Measurements from ENCODE around the gene MBNL1. TPM values are rescaled to one million over a fixed set of nuclear protein-coding genes. Genes with fewer than 3 reads are reported as not detected.

Gene MBNL1
- total and polyA plus RNA-seq, 2 donors (not counting 3 experiments of a cell fraction or from before 2014, with no cell fraction given) = 179 to 362 TPM

GRCh38 chr3:152278756-152279427 is 10.2 kb downstream of the MBNL1 start:
- Histone ChIP-seq H3K4me2 (ENCODE audit: insufficient read depth, low read length) (peak overlapping the region; percentile 61), H2AFZ (ENCODE audit: low read depth, low read length) (no peak overlapping the region), H3K9me1 (replicated peaks; ENCODE audit: control insufficient read depth, extremely low read depth, insufficient read depth, low read length) (no peaks in the 10 kb centered on the region), H3K9me3 (replicated peaks; ENCODE audit: control insufficient read depth, insufficient read depth, low read length) (no peaks in the 10 kb centered on the region), H3K4me1 (ENCODE audit: control insufficient read depth, extremely low read depth, insufficient read depth, low read length) (peaks cover 80% of the 10 kb centered on the region), H3K79me2 (ENCODE audit: control insufficient read depth, insufficient read depth, low read length) (peaks cover 100% of the 10 kb centered on the region), H3K9ac (replicated peaks; ENCODE audit: extremely low read depth, insufficient read depth, low read length) (no peak overlapping the region), H3K4me3 (replicated peaks in 1 of 3; ENCODE audit: insufficient read depth in 1 of 3, low read depth in 1 of 3, low read length in 3 of 3) (no peak overlapping the region), H3K36me3 (ENCODE audit: control insufficient read depth in 2 of 2, extremely low read depth in 1 of 2, insufficient read depth in 2 of 2, low read length in 2 of 2) (peaks cover 0 to 3% of the 10 kb centered on the region in 2 experiments), H4K20me1 (replicated peaks; ENCODE audit: control insufficient read depth, extremely low read depth, insufficient read depth, low read length) (peaks cover 45% of the 10 kb centered on the region), H3K27ac (ENCODE audit: insufficient read depth, low read depth, low read length) (no peak overlapping the region), H3K27me3 (ENCODE audit: control insufficient read depth in 2 of 2, insufficient read depth in 2 of 2, low read length in 2 of 2) (no peaks in the 10 kb centered on the region)
- FAIRE-seq (no peak), DNase-seq (ENCODE audit: low read depth, low spot score) (no peak)
- POLR2A ChIA-PET = interaction anchor here (0.8 kb wide), 1 partner anchor 39 kb away, joined by 3 read pairs; no protein-coding TSS in a partner anchor
- intact Hi-C loops (cut with micrococcal nuclease) = no loop called here
- CTCF ChIA-PET = interaction anchor here (1.0 to 1.5 kb wide), 2 partner anchors 18 to 27 kb away, joined by 4 to 6 read pairs; no protein-coding TSS in a partner anchor
- dilution Hi-C loops (cut with MboI; ENCODE audit: extremely low pct_ligation_motif_present, low sequenced_read_pairs) = no loop called here
- no TSS peak for BruUV-seq (replicated peaks)
- TF ChIP-seq POLR2AphosphoS5 (IDR thresholded peaks at IDR 0.05; ENCODE audit: insufficient read depth, low read depth, low read length) (no peak), FOS (IDR thresholded peaks at IDR 0.05; ENCODE audit: borderline replicate concordance, insufficient read depth, low read length) (no peak), GATA2 (IDR thresholded peaks at IDR 0.05; ENCODE audit: insufficient read depth, insufficient read length, low read depth, low read length) (no peak), CTCF (IDR thresholded peaks at IDR 0.05; ENCODE audit: extremely low read depth in 1 of 2, insufficient read depth in 1 of 2, low read depth in 1 of 2, low read length in 2 of 2) (no peak), POLR2A (IDR thresholded peaks at IDR 0.05; ENCODE audit: low read depth, low read length) (no peak), EZH2 (IDR thresholded peaks at IDR 0.05; ENCODE audit: borderline replicate concordance, low read depth, low read length, severe bottlenecking) (no peak), MYC (IDR thresholded peaks at IDR 0.05; ENCODE audit: low read depth, low read length) (no peak), JUN (IDR thresholded peaks at IDR 0.05; ENCODE audit: borderline replicate concordance, insufficient read depth, insufficient read length, low read depth) (no peak)
- TF ChIP-seq, protein P1, sequence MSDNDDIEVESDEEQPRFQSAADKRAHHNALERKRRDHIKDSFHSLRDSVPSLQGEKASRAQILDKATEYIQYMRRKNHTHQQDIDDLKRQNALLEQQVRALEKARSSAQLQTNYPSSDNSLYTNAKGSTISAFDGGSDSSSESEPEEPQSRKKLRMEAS (IDR thresholded peaks at IDR 0.05; ENCODE audit: insufficient read depth, insufficient read length) = no peak
